Tibial nerve (tissue), 4 donors: ENCODE data around the gene SMR3A. TPM values are rescaled to one million over a fixed set of nuclear protein-coding genes. Genes with fewer than 3 reads are reported as not detected.

Experiments used
- DNase-seq, 2 donors: peaks; one replicate each; pipeline ENCODE4 v3.0.0-alpha.2; 2019; ENCODE audit warnings: low spot score in 2 of 2
- H3K27ac ChIP-seq, 4 donors: fragments of 200-600 bp; sonication (generic) in 3 of 4; one replicate each; pipeline ENCODE4 v1.5.1; 2017 to 2019; ENCODE audit warnings: mild to moderate bottlenecking in 1 of 4
- H3K27me3 ChIP-seq, 2 donors: fragments of 200-600 bp; sonication (generic) in 1 of 2; one replicate each; pipeline versions ENCODE4 v1.5.1 to v1.6.0; 2017 to 2019
- H3K36me3 ChIP-seq, 3 donors: fragments of 200-600 bp; sonication (generic); one replicate each; pipeline ENCODE4 v1.5.1; 2018 to 2019
- H3K4me1 ChIP-seq, 4 donors: fragments of 200-600 bp; sonication (generic) in 3 of 4; one replicate each; pipeline ENCODE4 v1.5.1; 2017 to 2019
- H3K4me3 ChIP-seq, 4 donors: fragments of 200-600 bp; sonication (generic) in 3 of 4; one replicate each; pipeline ENCODE4 v1.5.1; 2017 to 2019; ENCODE audit warnings: mild to moderate bottlenecking in 1 of 4, moderate library complexity in 1 of 4
- H3K9me3 ChIP-seq, 4 donors: fragments of 200-600 bp; sonication (generic) in 3 of 4; one replicate each; pipeline ENCODE4 v1.5.1; 2017 to 2019
- CTCF ChIP-seq, 5 experiments: fragments of 200-600 bp in 3 of 5; fragments of 450-650 bp in 2 of 5; sonication (generic) in 3 of 5; IDR thresholded peaks; one replicate each; pipeline ENCODE4 v1.5.1; 2016 to 2019; ENCODE audit warnings: antibody characterized with exemption in 5 of 5, mild to moderate bottlenecking in 3 of 5, moderate library complexity in 2 of 5
- EP300 ChIP-seq, 2 donors: sonication (generic); formaldehyde crosslinking; IDR thresholded peaks; one replicate each; pipeline ENCODE4 v1.6.1; 2017; ENCODE audit warnings: antibody characterized with exemption in 2 of 2, mild to moderate bottlenecking in 1 of 2
- POLR2A ChIP-seq, 2 donors: fragments of 450-650 bp; IDR thresholded peaks; one replicate each; pipeline ENCODE4 v1.6.1; 2017; ENCODE audit warnings: antibody characterized with exemption in 2 of 2, mild to moderate bottlenecking in 2 of 2, moderate library complexity in 2 of 2
- WGBS, 2 donors: methylation state at CpG; one replicate each; pipeline ENCODE4 v1.1.5; 2018; 5-methylcytosine and 5-hydroxymethylcytosine counted together
- total RNA-seq, 4 donors: library from RNA; depleted of rRNA; stranded (reverse); fragments of >200 nt; gene quantifications; one replicate each; pipeline ENCODE4 v1.1.0, GENCODE V29; 2016

SMR3A gene
- total RNA-seq, 4 donors from 2014 or later = not detected

GRCh38 chr4:70367813-70368212, 7.3 kb downstream of the SMR3A start:
- Histone ChIP-seq H3K27me3 (no peaks in the 10 kb centered on the region), H3K36me3 (no peaks in the 10 kb centered on the region), H3K9me3 (no peaks in the 10 kb centered on the region), H3K4me3 (no peak overlapping the region), H3K27ac (no peak overlapping the region), H3K4me1 (no peaks in the 10 kb centered on the region)
- TF ChIP-seq POLR2A (IDR thresholded peaks at IDR 0.05) = no peak
- TF ChIP-seq CTCF (IDR thresholded peaks at IDR 0.05) = no peak
- no peak for TF ChIP-seq EP300 (IDR thresholded peaks at IDR 0.05)
- no peak for DNase-seq
- 97% methylated on average over 1 of the region's 1 CpG for WGBS, 2 donors

- no peaks in the 10 kb centered on the region for H3K9me3 ChIP-seq
- H3K4me1 ChIP-seq = no peaks in the 10 kb centered on the region
- H3K36me3 ChIP-seq = no peaks in the 10 kb centered on the region
- TF ChIP-seq CTCF (IDR thresholded peaks at IDR 0.05) (no peak), POLR2A (IDR thresholded peaks at IDR 0.05) (no peak), EP300 (IDR thresholded peaks at IDR 0.05) (no peak)
- no peak overlapping the region for H3K4me3 ChIP-seq
- no peak overlapping the region for H3K27ac ChIP-seq
- DNase-seq = no peak
- H3K27me3 ChIP-seq = no peaks in the 10 kb centered on the region
- WGBS, 2 donors = 83 to 91% methylated on average over 4 of the region's 4 CpGs
Measured at GRCh38 chr4:70371987-70372386, 11.4 kb downstream of the SMR3A start.

GRCh38 chr4:70372760-70373159, 12.2 kb downstream of the SMR3A start:
- H3K27me3 ChIP-seq = no peaks in the 10 kb centered on the region
- 73 to 77% methylated on average over 3 of the region's 3 CpGs for WGBS, 2 donors
- TF ChIP-seq EP300 (IDR thresholded peaks at IDR 0.05) (no peak), CTCF (IDR thresholded peaks at IDR 0.05) (no peak), POLR2A (IDR thresholded peaks at IDR 0.05) (no peak)
- no peak for DNase-seq
- H3K27ac ChIP-seq = no peak overlapping the region
- H3K4me1 ChIP-seq = no peaks in the 10 kb centered on the region
- no peak overlapping the region for H3K4me3 ChIP-seq
- H3K36me3 ChIP-seq = no peaks in the 10 kb centered on the region
- no peaks in the 10 kb centered on the region for H3K9me3 ChIP-seq

GRCh38 chr4:70380578-70380977, 20.0 kb downstream of the SMR3A start:
- no peaks in the 10 kb centered on the region for H3K4me1 ChIP-seq
- DNase-seq = no peak
- TF ChIP-seq POLR2A (IDR thresholded peaks at IDR 0.05) (no peak), CTCF (IDR thresholded peaks at IDR 0.05) (no peak), EP300 (IDR thresholded peaks at IDR 0.05) (no peak)
- H3K36me3 ChIP-seq = no peaks in the 10 kb centered on the region
- H3K27me3 ChIP-seq = no peaks in the 10 kb centered on the region
- 85 to 86% methylated on average over 3 of the region's 3 CpGs for WGBS, 2 donors
- H3K9me3 ChIP-seq = no peaks in the 10 kb centered on the region
- no peak overlapping the region for H3K27ac ChIP-seq
- H3K4me3 ChIP-seq = no peak overlapping the region

GRCh38 chr4:70382691-70383181, 22.2 kb downstream of the SMR3A start, which contains the start of gene SMR3B:
TSS of gene SMR3B (plus strand) at chr4:70383131. CDS start at chr4:70384511, 1,380 bp downstream.
- H3K36me3 ChIP-seq = no peaks in the 10 kb centered on the region
- H3K27me3 ChIP-seq = no peaks in the 10 kb centered on the region
- no peak for DNase-seq
- H3K4me1 ChIP-seq = no peaks in the 10 kb centered on the region
- H3K27ac ChIP-seq = no peak within 1 kb of the TSS
- H3K9me3 ChIP-seq = no peaks in the 10 kb centered on the region
- WGBS, 2 donors = 76 to 81% methylated on average over 5 of the region's 5 CpGs
- H3K4me3 ChIP-seq = no peak within 1 kb of the TSS
- TF ChIP-seq POLR2A (IDR thresholded peaks at IDR 0.05) = no peak
- TF ChIP-seq CTCF (IDR thresholded peaks at IDR 0.05) = no peak
- TF ChIP-seq EP300 (IDR thresholded peaks at IDR 0.05) = no peak
